Mesodermal cell (in vitro differentiated cells): Measurements from ENCODE around the gene OR11H6.
"Not testable (repeated sequence)": the region's sequence is repeated elsewhere in the genome, so short reads cannot be mapped to it uniquely, and the experiment has no call there.

Experiments
- H3K27ac ChIP-seq: 2 replicates; pipeline ENCODE4 v1.7.0; 2013; ENCODE audit warnings: mild to moderate bottlenecking, low read depth, low read length, moderate library complexity; ENCODE audit not compliant: severe bottlenecking
- H3K36me3 ChIP-seq: 2 replicates; pipeline ENCODE4 v1.7.1; 2013; ENCODE audit warnings: mild to moderate bottlenecking, low read length, moderate library complexity; ENCODE audit not compliant: control insufficient read depth, insufficient read depth
- H3K4me1 ChIP-seq: one replicate; pipeline ENCODE4 v1.7.1; 2013; ENCODE audit warnings: mild to moderate bottlenecking, low read length; ENCODE audit not compliant: insufficient read depth, control insufficient read depth, poor library complexity, severe bottlenecking
- H3K4me3 ChIP-seq: 2 replicates; pipeline ENCODE4 v1.7.0; 2013; ENCODE audit warnings: low read length, control low read depth, mild to moderate bottlenecking; ENCODE audit not compliant: insufficient read depth, poor library complexity, severe bottlenecking; ENCODE audit errors: extremely low read depth
- H3K9me3 ChIP-seq: 2 replicates; pipeline ENCODE4 v1.7.1; 2013; ENCODE audit warnings: mild to moderate bottlenecking, low read length, moderate library complexity; ENCODE audit not compliant: control insufficient read depth
- WGBS, 2 experiments: methylation state at CpG; one replicate each; pipeline ENCODE4 v1.1.5; 2013; ENCODE audit warnings: missing lambda C conversion rate in 2 of 2; ENCODE audit not compliant: insufficient coverage in 2 of 2; 5-methylcytosine and 5-hydroxymethylcytosine counted together

The OR11H6 gene

DNA sequence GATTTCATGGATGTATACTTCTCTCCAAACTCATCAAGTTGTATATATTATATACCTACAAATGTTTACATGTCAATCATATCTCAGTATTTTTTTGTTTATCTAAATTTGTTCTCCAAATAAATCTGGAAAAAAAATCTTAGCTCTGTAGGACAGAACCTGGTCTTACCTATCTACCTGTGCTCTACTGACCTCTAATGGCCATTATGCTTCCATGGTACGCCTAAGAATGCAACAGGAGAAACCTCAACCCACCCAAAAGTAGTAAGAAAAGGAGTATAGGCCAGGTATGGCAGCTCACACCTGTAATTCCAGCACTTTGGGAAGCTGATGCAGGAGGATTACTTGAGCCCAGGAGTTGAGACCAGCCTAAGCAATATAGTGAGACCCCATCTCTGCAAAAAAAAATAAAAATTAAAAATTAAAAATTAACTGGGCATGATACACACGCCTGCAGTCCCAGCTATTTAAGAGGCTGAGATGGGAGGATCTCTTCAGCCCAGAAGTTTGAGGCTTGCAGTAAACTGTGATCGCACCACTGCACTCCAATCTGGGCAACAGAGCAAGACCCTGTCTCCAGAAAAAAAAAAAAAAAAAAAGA, 24.2 kb downstream of the OR11H6 start:
- no peaks in the 10 kb centered on the region for H3K4me1 ChIP-seq
- H3K36me3 ChIP-seq = no peaks in the 10 kb centered on the region
- no peak overlapping the region for H3K4me3 ChIP-seq
- WGBS, 2 experiments = 61% methylated on average over 2 of the region's 3 CpGs; no CpG with 5 or more reads in 1 of the 2 experiments
- peaks cover 21% of the 10 kb centered on the region for H3K9me3 ChIP-seq
- H3K27ac ChIP-seq = no peak overlapping the region

DNA sequence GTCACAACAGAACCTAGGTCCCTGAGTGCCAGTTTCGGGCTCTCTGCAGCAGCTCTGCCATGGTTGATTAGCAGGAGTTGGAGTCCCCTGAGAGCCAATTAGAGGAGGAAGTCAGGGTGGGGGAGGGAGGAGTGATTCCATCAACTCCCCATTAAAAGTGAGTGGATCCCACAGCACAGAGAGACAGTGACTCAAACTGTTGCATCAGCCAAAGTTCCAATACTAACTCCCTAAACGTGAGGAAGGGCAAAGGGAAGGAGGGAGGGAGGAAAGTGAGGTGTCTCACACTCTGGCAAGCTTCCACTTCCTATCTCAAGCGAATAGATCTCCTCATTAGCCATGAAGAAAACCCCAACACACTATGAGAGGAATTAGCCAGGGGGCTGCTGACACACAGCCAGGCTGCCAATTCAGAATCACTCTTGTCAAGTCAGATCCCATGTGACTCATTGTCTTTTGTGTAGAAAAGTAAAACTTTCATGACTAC, 39.2 kb downstream of the OR11H6 start:
- WGBS, 2 experiments = 83% methylated on average over 1 of the region's 3 CpGs; no CpG with 5 or more reads in 1 of the 2 experiments
- Histone ChIP-seq H3K4me3 (no peak overlapping the region), H3K4me1 (no peaks in the 10 kb centered on the region), H3K36me3 (no peaks in the 10 kb centered on the region), H3K27ac (peak overlapping the region; percentile 17), H3K9me3 (no peaks in the 10 kb centered on the region)

DNA sequence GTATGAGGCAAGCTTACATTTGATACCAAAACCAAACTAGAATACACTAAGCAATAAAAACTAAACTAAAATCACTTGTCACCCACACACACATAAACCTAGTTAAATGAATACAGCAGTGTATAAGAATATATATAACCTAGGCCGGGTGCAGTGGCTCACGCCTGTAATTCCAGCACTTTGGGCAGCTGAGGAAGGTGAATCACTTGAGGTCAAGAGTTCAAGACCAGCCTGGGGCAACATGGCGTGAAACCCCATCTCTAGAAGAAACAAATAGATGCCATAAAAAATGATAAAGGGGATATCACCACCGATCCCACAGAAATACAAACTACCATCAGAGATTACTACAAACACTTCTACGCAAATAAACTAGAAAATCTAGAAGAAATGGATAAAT, 40.9 kb downstream of the OR11H6 start:
- WGBS, 2 experiments = 92% methylated on average over 2 of the region's 5 CpGs; no CpG with 5 or more reads in 1 of the 2 experiments
- not testable (repeated sequence) for H3K36me3 ChIP-seq, H3K4me1 ChIP-seq, H3K4me3 ChIP-seq, H3K27ac ChIP-seq, H3K9me3 ChIP-seq

DNA sequence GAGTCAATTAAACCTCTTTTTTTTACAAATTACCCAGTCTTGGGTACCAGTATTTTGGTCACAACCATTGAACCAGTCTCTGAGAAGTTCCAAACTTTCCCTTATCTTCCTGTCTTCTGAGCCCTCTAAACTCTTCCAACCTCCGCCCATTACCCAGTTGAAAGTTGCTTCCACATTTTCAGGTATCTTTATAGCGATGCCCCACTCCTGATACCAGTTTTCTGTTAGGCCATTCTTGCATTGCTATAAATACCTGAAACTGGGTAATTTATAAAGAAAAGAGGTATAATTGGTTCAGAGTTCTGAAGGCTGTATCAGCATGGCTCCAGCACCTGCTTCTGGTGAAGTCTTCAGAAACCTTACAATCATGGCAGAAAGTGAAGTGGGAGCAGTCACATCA, 50.6 kb downstream of the OR11H6 start:
- Histone ChIP-seq H3K4me1 (no peaks in the 10 kb centered on the region), H3K27ac (no peak overlapping the region), H3K36me3 (no peaks in the 10 kb centered on the region), H3K4me3 (no peak overlapping the region), H3K9me3 (peaks cover 27% of the 10 kb centered on the region)
- 100% methylated on average over 2 of the region's 2 CpGs; no CpG with 5 or more reads in 1 of the 2 experiments for WGBS, 2 experiments
